ENCODE data around the gene CST8. TPM values are rescaled to one million over a fixed set of nuclear protein-coding genes. Genes with fewer than 3 reads are reported as not detected.

CST8 gene
- total and polyA plus RNA-seq, 7 experiments from 2014 or later: not detected

- H3K4me1 ChIP-seq (ENCODE audit: control insufficient read depth in 2 of 2, insufficient read depth in 2 of 2, low read length in 2 of 2): no peaks in the 10 kb centered on the region
- no peak overlapping the region for H3K27ac ChIP-seq (ENCODE audit: low read depth, low read length)
- H3K4me3 ChIP-seq (ENCODE audit: low read length): no peak overlapping the region
- Mint-ChIP-seq H3K36me3 (peaks cover 0 to 4% (median 0%) of the 10 kb centered on the region in 5 donors), H3K27me3 (peaks cover 3 to 11% (median 10%) of the 10 kb centered on the region in 5 donors), H3K4me1 (peaks cover 0 to 5% (median 0%) of the 10 kb centered on the region in 7 donors), H3K4me3 (no peak overlapping the region), H3K27ac (no peak overlapping the region), H3K9me3 (peaks cover 4 to 31% (median 16%) of the 10 kb centered on the region in 11 donors)
- intact Hi-C loops (cut with micrococcal nuclease): no loop called here
- H3K27me3 ChIP-seq (ENCODE audit: control insufficient read depth in 2 of 2, insufficient read depth in 2 of 2, low read length in 2 of 2): no peaks in the 10 kb centered on the region
- H3K9me3 ChIP-seq (ENCODE audit: control insufficient read depth in 2 of 3, low read length in 3 of 3): no peaks in the 10 kb centered on the region
- no peaks in the 10 kb centered on the region for H3K36me3 ChIP-seq (ENCODE audit: control insufficient read depth in 2 of 3, insufficient read depth in 3 of 3, low read length in 3 of 3)
- DNase-seq (no peak), ATAC-seq (no peak)
- ChIA-PET POLR2A (no interaction called here), CTCF (no interaction called here)
Observed at GRCh38 chr20:23528867-23529431, 38.0 kb downstream of the CST8 start.

- Mint-ChIP-seq H3K9me3 (peaks cover 4 to 31% (median 16%) of the 10 kb centered on the region in 11 donors), H3K27me3 (peaks cover 3 to 11% (median 5%) of the 10 kb centered on the region in 5 donors), H3K27ac (no peak overlapping the region), H3K4me3 (no peak overlapping the region), H3K36me3 (peaks cover 0 to 4% (median 0%) of the 10 kb centered on the region in 5 donors), H3K4me1 (peaks cover 0 to 5% (median 0%) of the 10 kb centered on the region in 7 donors)
- H3K9me3 ChIP-seq (ENCODE audit: control insufficient read depth in 2 of 3, low read length in 3 of 3): no peaks in the 10 kb centered on the region
- H3K27me3 ChIP-seq (ENCODE audit: control insufficient read depth in 2 of 2, insufficient read depth in 2 of 2, low read length in 2 of 2): no peaks in the 10 kb centered on the region
- intact Hi-C loops (cut with micrococcal nuclease): no loop called here
- ChIA-PET POLR2A (no interaction called here), CTCF (no interaction called here)
- DNase-seq (no peak), ATAC-seq (no peak)
- no peaks in the 10 kb centered on the region for H3K4me1 ChIP-seq (ENCODE audit: control insufficient read depth in 2 of 2, insufficient read depth in 2 of 2, low read length in 2 of 2)
- H3K27ac ChIP-seq (ENCODE audit: low read depth, low read length): no peak overlapping the region
- H3K36me3 ChIP-seq (ENCODE audit: control insufficient read depth in 2 of 3, insufficient read depth in 3 of 3, low read length in 3 of 3): no peaks in the 10 kb centered on the region
- H3K4me3 ChIP-seq (ENCODE audit: low read length): no peak overlapping the region
Observed at GRCh38 chr20:23530937-23531567, 40.1 kb downstream of the CST8 start.

- H3K4me3 ChIP-seq (ENCODE audit: low read length): no peak overlapping the region
- Mint-ChIP-seq H3K4me3 (no peak overlapping the region), H3K4me1 (peaks cover 0 to 5% (median 0%) of the 10 kb centered on the region in 7 donors), H3K9me3 (peaks cover 4 to 27% (median 14%) of the 10 kb centered on the region in 11 donors), H3K27me3 (peaks cover 0 to 10% (median 4%) of the 10 kb centered on the region in 5 donors), H3K27ac (no peak overlapping the region), H3K36me3 (peaks cover 0 to 4% (median 0%) of the 10 kb centered on the region in 5 donors)
- no peaks in the 10 kb centered on the region for H3K36me3 ChIP-seq (ENCODE audit: control insufficient read depth in 2 of 3, insufficient read depth in 3 of 3, low read length in 3 of 3)
- POLR2A ChIA-PET: no interaction called here
- no peaks in the 10 kb centered on the region for H3K9me3 ChIP-seq (ENCODE audit: control insufficient read depth in 2 of 3, low read length in 3 of 3)
- H3K4me1 ChIP-seq (ENCODE audit: control insufficient read depth in 2 of 2, insufficient read depth in 2 of 2, low read length in 2 of 2): no peaks in the 10 kb centered on the region
- no peak for ATAC-seq
- intact Hi-C loops (cut with micrococcal nuclease): no loop called here
- no peaks in the 10 kb centered on the region for H3K27me3 ChIP-seq (ENCODE audit: control insufficient read depth in 2 of 2, insufficient read depth in 2 of 2, low read length in 2 of 2)
- no peak overlapping the region for H3K27ac ChIP-seq (ENCODE audit: low read depth, low read length)
- CTCF ChIA-PET: no interaction called here
- DNase-seq: no peak
Observed at GRCh38 chr20:23532533-23532932, 41.6 kb downstream of the CST8 start.

GRCh38 chr20:23533161-23533560, 42.2 kb downstream of the CST8 start:
- DNase-seq (no peak), ATAC-seq (no peak)
- no peak overlapping the region for H3K27ac Mint-ChIP-seq
- peaks cover 3 to 25% (median 12%) of the 10 kb centered on the region in 11 donors for H3K9me3 Mint-ChIP-seq
- ChIA-PET CTCF (no interaction called here), POLR2A (no interaction called here)
- peaks cover 0 to 5% (median 0%) of the 10 kb centered on the region in 7 donors for H3K4me1 Mint-ChIP-seq
- H3K36me3 ChIP-seq (ENCODE audit: control insufficient read depth in 2 of 3, insufficient read depth in 3 of 3, low read length in 3 of 3): no peaks in the 10 kb centered on the region
- no peak overlapping the region for H3K27ac ChIP-seq (ENCODE audit: low read depth, low read length)
- no peak overlapping the region for H3K4me3 ChIP-seq (ENCODE audit: low read length)
- H3K27me3 ChIP-seq (ENCODE audit: control insufficient read depth in 2 of 2, insufficient read depth in 2 of 2, low read length in 2 of 2): no peaks in the 10 kb centered on the region
- no peaks in the 10 kb centered on the region for H3K9me3 ChIP-seq (ENCODE audit: control insufficient read depth in 2 of 3, low read length in 3 of 3)
- peaks cover under 1 to 10% (median 4%) of the 10 kb centered on the region in 5 donors for H3K27me3 Mint-ChIP-seq
- H3K4me1 ChIP-seq (ENCODE audit: control insufficient read depth in 2 of 2, insufficient read depth in 2 of 2, low read length in 2 of 2): no peaks in the 10 kb centered on the region
- no peak overlapping the region for H3K4me3 Mint-ChIP-seq
- H3K36me3 Mint-ChIP-seq: peaks cover 0 to 4% (median 0%) of the 10 kb centered on the region in 5 donors
- intact Hi-C loops (cut with micrococcal nuclease): no loop called here

GRCh38 chr20:23534801-23535593, 44.1 kb downstream of the CST8 start:
- H3K9me3 ChIP-seq (ENCODE audit: control insufficient read depth in 2 of 3, low read length in 3 of 3): no peaks in the 10 kb centered on the region
- Mint-ChIP-seq H3K27ac (no peak overlapping the region), H3K36me3 (no peaks in the 10 kb centered on the region), H3K9me3 (peaks cover 0 to 9% (median 4%) of the 10 kb centered on the region in 11 donors), H3K27me3 (peaks cover 3 to 23% (median 15%) of the 10 kb centered on the region in 5 donors), H3K4me1 (peaks cover 0 to 5% (median 0%) of the 10 kb centered on the region in 7 donors), H3K4me3 (no peak overlapping the region)
- intact Hi-C loops (cut with micrococcal nuclease): no loop called here
- DNase-seq (no peak), ATAC-seq (no peak)
- no peaks in the 10 kb centered on the region for H3K36me3 ChIP-seq (ENCODE audit: control insufficient read depth in 2 of 3, insufficient read depth in 3 of 3, low read length in 3 of 3)
- no peaks in the 10 kb centered on the region for H3K4me1 ChIP-seq (ENCODE audit: control insufficient read depth in 2 of 2, insufficient read depth in 2 of 2, low read length in 2 of 2)
- ChIA-PET POLR2A (no interaction called here), CTCF (no interaction called here)
- H3K27ac ChIP-seq (ENCODE audit: low read depth, low read length): no peak overlapping the region
- H3K4me3 ChIP-seq (ENCODE audit: low read length): no peak overlapping the region
- no peaks in the 10 kb centered on the region for H3K27me3 ChIP-seq (ENCODE audit: control insufficient read depth in 2 of 2, insufficient read depth in 2 of 2, low read length in 2 of 2)

- Mint-ChIP-seq H3K4me1 (no peaks in the 10 kb centered on the region), H3K27me3 (peaks cover 0 to 22% (median 15%) of the 10 kb centered on the region in 5 donors), H3K4me3 (no peak overlapping the region), H3K27ac (no peak overlapping the region), H3K9me3 (peaks cover 0 to 6% (median 0%) of the 10 kb centered on the region in 11 donors), H3K36me3 (no peaks in the 10 kb centered on the region)
- intact Hi-C loops (cut with micrococcal nuclease): no loop called here
- Histone ChIP-seq H3K36me3 (ENCODE audit: control insufficient read depth in 2 of 3, insufficient read depth in 3 of 3, low read length in 3 of 3) (no peaks in the 10 kb centered on the region), H3K27me3 (ENCODE audit: control insufficient read depth in 2 of 2, insufficient read depth in 2 of 2, low read length in 2 of 2) (no peaks in the 10 kb centered on the region), H3K4me3 (ENCODE audit: low read length) (no peak overlapping the region), H3K27ac (ENCODE audit: low read depth, low read length) (no peak overlapping the region), H3K9me3 (ENCODE audit: control insufficient read depth in 2 of 3, low read length in 3 of 3) (no peaks in the 10 kb centered on the region), H3K4me1 (ENCODE audit: control insufficient read depth in 2 of 2, insufficient read depth in 2 of 2, low read length in 2 of 2) (no peaks in the 10 kb centered on the region)
- ATAC-seq (no peak), DNase-seq (no peak)
- CTCF ChIA-PET: no interaction called here
- POLR2A ChIA-PET: no interaction called here
Observed at GRCh38 chr20:23536328-23536974, 45.5 kb downstream of the CST8 start.
